ENCODE results near the gene IDH2.

Gene IDH2

GRCh38 chr15:90042356-90042755, 59.9 kb downstream of the IDH2 start:
- no peak overlapping the region for H3K4me3 ChIP-seq (ENCODE audit: low read length)

GRCh38 chr15:90040618-90041017, 61.6 kb downstream of the IDH2 start:
- Histone ChIP-seq H3K36me3 (ENCODE audit: control insufficient read depth, insufficient read depth, low read length) (no peaks in the 10 kb centered on the region), H3K27ac (ENCODE audit: low read depth, low read length) (no peak overlapping the region), H3K4me3 (ENCODE audit: low read length) (no peak overlapping the region), H3K27me3 (ENCODE audit: control insufficient read depth, insufficient read depth, low read length) (no peaks in the 10 kb centered on the region), H3K9ac (ENCODE audit: low read length) (no peak overlapping the region), H3K4me1 (ENCODE audit: control insufficient read depth, insufficient read depth, low read length) (no peaks in the 10 kb centered on the region)

More at GRCh38 chr15:90042356-90042755, 59.9 kb downstream of the IDH2 start:
- Histone ChIP-seq H3K27ac (ENCODE audit: low read depth, low read length) (no peak overlapping the region), H3K9ac (ENCODE audit: low read length) (no peak overlapping the region), H3K4me1 (ENCODE audit: control insufficient read depth, insufficient read depth, low read length) (peaks cover 10% of the 10 kb centered on the region), H3K36me3 (ENCODE audit: control insufficient read depth, insufficient read depth, low read length) (no peaks in the 10 kb centered on the region), H3K27me3 (ENCODE audit: control insufficient read depth, insufficient read depth, low read length) (no peaks in the 10 kb centered on the region)

GRCh38 chr15:90039996-90040395, 62.3 kb downstream of the IDH2 start:
- H3K4me1 ChIP-seq (ENCODE audit: control insufficient read depth, insufficient read depth, low read length) = no peaks in the 10 kb centered on the region
- H3K36me3 ChIP-seq (ENCODE audit: control insufficient read depth, insufficient read depth, low read length) = no peaks in the 10 kb centered on the region
- no peak overlapping the region for H3K9ac ChIP-seq (ENCODE audit: low read length)
- no peaks in the 10 kb centered on the region for H3K27me3 ChIP-seq (ENCODE audit: control insufficient read depth, insufficient read depth, low read length)
- no peak overlapping the region for H3K27ac ChIP-seq (ENCODE audit: low read depth, low read length)
- no peak overlapping the region for H3K4me3 ChIP-seq (ENCODE audit: low read length)

- Histone ChIP-seq H3K36me3 (ENCODE audit: control insufficient read depth, insufficient read depth, low read length) (no peaks in the 10 kb centered on the region), H3K4me3 (ENCODE audit: low read length) (no peak overlapping the region), H3K9ac (ENCODE audit: low read length) (no peak overlapping the region), H3K27ac (ENCODE audit: low read depth, low read length) (no peak overlapping the region), H3K27me3 (ENCODE audit: control insufficient read depth, insufficient read depth, low read length) (no peaks in the 10 kb centered on the region), H3K4me1 (ENCODE audit: control insufficient read depth, insufficient read depth, low read length) (no peaks in the 10 kb centered on the region)
Measured at GRCh38 chr15:90038632-90039095, 63.6 kb downstream of the IDH2 start.

- no peaks in the 10 kb centered on the region for H3K4me1 ChIP-seq (ENCODE audit: control insufficient read depth, insufficient read depth, low read length)
- H3K36me3 ChIP-seq (ENCODE audit: control insufficient read depth, insufficient read depth, low read length) = no peaks in the 10 kb centered on the region
- no peaks in the 10 kb centered on the region for H3K27me3 ChIP-seq (ENCODE audit: control insufficient read depth, insufficient read depth, low read length)
- H3K9ac ChIP-seq (ENCODE audit: low read length) = no peak overlapping the region
- no peak overlapping the region for H3K27ac ChIP-seq (ENCODE audit: low read depth, low read length)
- no peak overlapping the region for H3K4me3 ChIP-seq (ENCODE audit: low read length)
Measured at GRCh38 chr15:90037961-90038631, 64.2 kb downstream of the IDH2 start.

GRCh38 chr15:90037511-90037860, 64.8 kb downstream of the IDH2 start:
- no peaks in the 10 kb centered on the region for H3K36me3 ChIP-seq (ENCODE audit: control insufficient read depth, insufficient read depth, low read length)
- no peaks in the 10 kb centered on the region for H3K4me1 ChIP-seq (ENCODE audit: control insufficient read depth, insufficient read depth, low read length)
- H3K9ac ChIP-seq (ENCODE audit: low read length) = no peak overlapping the region
- H3K4me3 ChIP-seq (ENCODE audit: low read length) = no peak overlapping the region
- no peaks in the 10 kb centered on the region for H3K27me3 ChIP-seq (ENCODE audit: control insufficient read depth, insufficient read depth, low read length)
- H3K27ac ChIP-seq (ENCODE audit: low read depth, low read length) = no peak overlapping the region

GRCh38 chr15:90036806-90037510, 65.3 kb downstream of the IDH2 start:
- Histone ChIP-seq H3K27ac (ENCODE audit: low read depth, low read length) (no peak overlapping the region), H3K9ac (ENCODE audit: low read length) (no peak overlapping the region), H3K4me1 (ENCODE audit: control insufficient read depth, insufficient read depth, low read length) (no peaks in the 10 kb centered on the region), H3K27me3 (ENCODE audit: control insufficient read depth, insufficient read depth, low read length) (no peaks in the 10 kb centered on the region), H3K36me3 (ENCODE audit: control insufficient read depth, insufficient read depth, low read length) (no peaks in the 10 kb centered on the region), H3K4me3 (ENCODE audit: low read length) (no peak overlapping the region)

- no peaks in the 10 kb centered on the region for H3K4me1 ChIP-seq (ENCODE audit: control insufficient read depth, insufficient read depth, low read length)
- no peak overlapping the region for H3K27ac ChIP-seq (ENCODE audit: low read depth, low read length)
- no peaks in the 10 kb centered on the region for H3K27me3 ChIP-seq (ENCODE audit: control insufficient read depth, insufficient read depth, low read length)
- no peak overlapping the region for H3K4me3 ChIP-seq (ENCODE audit: low read length)
- H3K9ac ChIP-seq (ENCODE audit: low read length) = no peak overlapping the region
- no peaks in the 10 kb centered on the region for H3K36me3 ChIP-seq (ENCODE audit: control insufficient read depth, insufficient read depth, low read length)
Measured at GRCh38 chr15:90036343-90036742, 65.9 kb downstream of the IDH2 start.

- Histone ChIP-seq H3K4me3 (ENCODE audit: low read length) (no peak overlapping the region), H3K9ac (ENCODE audit: low read length) (no peak overlapping the region), H3K27me3 (ENCODE audit: control insufficient read depth, insufficient read depth, low read length) (no peaks in the 10 kb centered on the region), H3K27ac (ENCODE audit: low read depth, low read length) (no peak overlapping the region), H3K36me3 (ENCODE audit: control insufficient read depth, insufficient read depth, low read length) (no peaks in the 10 kb centered on the region), H3K4me1 (ENCODE audit: control insufficient read depth, insufficient read depth, low read length) (no peaks in the 10 kb centered on the region)
Measured at GRCh38 chr15:90035840-90036230, 66.4 kb downstream of the IDH2 start.

- H3K9ac ChIP-seq (ENCODE audit: low read length) = no peak overlapping the region
- no peaks in the 10 kb centered on the region for H3K27me3 ChIP-seq (ENCODE audit: control insufficient read depth, insufficient read depth, low read length)
- no peaks in the 10 kb centered on the region for H3K4me1 ChIP-seq (ENCODE audit: control insufficient read depth, insufficient read depth, low read length)
- H3K27ac ChIP-seq (ENCODE audit: low read depth, low read length) = peak overlapping the region; percentile 37
- H3K36me3 ChIP-seq (ENCODE audit: control insufficient read depth, insufficient read depth, low read length) = no peaks in the 10 kb centered on the region
- H3K4me3 ChIP-seq (ENCODE audit: low read length) = peak overlapping the region; percentile 34
Measured at GRCh38 chr15:90035095-90035839, 67.0 kb downstream of the IDH2 start.

- Histone ChIP-seq H3K36me3 (ENCODE audit: control insufficient read depth, insufficient read depth, low read length) (no peaks in the 10 kb centered on the region), H3K4me3 (ENCODE audit: low read length) (peak overlapping the region; percentile 13), H3K27me3 (ENCODE audit: control insufficient read depth, insufficient read depth, low read length) (no peaks in the 10 kb centered on the region), H3K9ac (ENCODE audit: low read length) (no peak overlapping the region), H3K27ac (ENCODE audit: low read depth, low read length) (no peak overlapping the region), H3K4me1 (ENCODE audit: control insufficient read depth, insufficient read depth, low read length) (no peaks in the 10 kb centered on the region)
Measured at GRCh38 chr15:90033448-90033847, 68.8 kb downstream of the IDH2 start.

Measured in rectal smooth muscle tissue (tissue), 1 donor.